HepG2 (cell line): ENCODE measurements around the gene CARHSP1. TPM values are rescaled to one million over a fixed set of nuclear protein-coding genes. Genes with fewer than 3 reads are reported as not detected.

Experiments
- DNMT1 ChIP-seq: sonication (generic); formaldehyde crosslinking; IDR thresholded peaks from 2 replicates; pipeline ENCODE4 v1.5.1; 2020; ENCODE audit warnings: mild to moderate bottlenecking, missing genetic modification reagents
- GZF1 ChIP-seq: sonication (generic); formaldehyde crosslinking; IDR thresholded peaks from 2 replicates; pipeline ENCODE4 v1.5.1; 2020; ENCODE audit warnings: mild to moderate bottlenecking, missing genetic modification reagents
- KMT2A ChIP-seq: sonication (generic); formaldehyde crosslinking; IDR thresholded peaks from 2 replicates; pipeline ENCODE4 v1.4.0; 2020; ENCODE audit warnings: missing genetic modification reagents
- MIER3 ChIP-seq: IDR thresholded peaks from 2 replicates; pipeline ENCODE4 v1.6.1; 2016; ENCODE audit warnings: missing compliant biosample characterization, borderline replicate concordance
- SIX4 ChIP-seq: sonication (generic); formaldehyde crosslinking; IDR thresholded peaks from 2 replicates; pipeline ENCODE4 v1.4.0; 2020; ENCODE audit warnings: missing genetic modification reagents
- TCF7L2 ChIP-seq: IDR thresholded peaks from 2 replicates; pipeline ENCODE4 v1.6.1; 2011; ENCODE audit warnings: mild to moderate bottlenecking, low read depth, low read length, moderate library complexity
- ZNF3 ChIP-seq: IDR thresholded peaks from 2 replicates; pipeline ENCODE4 v1.7.0; 2017; ENCODE audit warnings: inconsistent platforms
- ZNF350 ChIP-seq: sonication (generic); formaldehyde crosslinking; IDR thresholded peaks from 2 replicates; pipeline ENCODE4 v1.4.0; 2020; ENCODE audit warnings: mild to moderate bottlenecking, low read depth, missing genetic modification reagents, borderline replicate concordance
- ZNF484 ChIP-seq: sonication (generic); formaldehyde crosslinking; IDR thresholded peaks from 2 replicates; pipeline ENCODE4 v1.5.1; 2020; ENCODE audit warnings: mild to moderate bottlenecking, low read depth, missing genetic modification reagents, borderline replicate concordance
- polyA plus RNA-seq, 8 experiments: library from polyadenylated mRNA; depleted of rRNA in 3 of 8; stranded (reverse) in 7 of 8; unstranded in 1 of 8; fragments of >200 nt; fragmentation: Illumina TruSeq in 4 of 8; extraction: Trizol in 4 of 8; gene quantifications; 2 replicates each; pipeline versions ENCODE4 v1.2.1 to v1.2.3, GENCODE V29; 2011 to 2016; ENCODE audit warnings: low read depth in 4 of 8, missing spikeins in 1 of 8, mixed read lengths in 1 of 8; ENCODE audit not compliant: insufficient read depth in 1 of 8
- total RNA-seq, 5 experiments: library from RNA; depleted of rRNA; stranded (reverse); fragments of >200 nt; fragmentation: Illumina TruSeq; extraction: Trizol; gene quantifications; 2 replicates each; pipeline ENCODE4 v1.2.3, GENCODE V29; 2016; ENCODE audit warnings: low read depth in 1 of 5
- TF ChIP-seq, protein P1 (sequence below), 2 experiments: fragments of 450-650 bp in 1 of 2; sonication (generic) in 1 of 2; formaldehyde crosslinking in 1 of 2; IDR thresholded peaks; 2 replicates each; pipeline versions ENCODE4 v1.6.1 to v1.8.0; 2016 to 2022; ENCODE audit warnings: antibody characterized with exemption in 1 of 2, mild to moderate bottlenecking in 1 of 2, missing genetic modification reagents in 1 of 2
- TF ChIP-seq, protein P2 (sequence below): sonication (generic); formaldehyde crosslinking; IDR thresholded peaks from 2 replicates; pipeline ENCODE4 v1.4.0; 2020; ENCODE audit warnings: missing genetic modification reagents, borderline replicate concordance
- TF ChIP-seq, protein P3 (sequence below): sonication (generic); formaldehyde crosslinking; IDR thresholded peaks from 2 replicates; pipeline ENCODE4 v1.5.0; 2020; ENCODE audit warnings: missing genetic modification reagents, mild to moderate bottlenecking, borderline replicate concordance

The CARHSP1 gene
- total and polyA plus RNA-seq, 2 of the 13 experiments (the other 11 are each of a cell fraction or from before 2014, with no cell fraction given), result 173 to 345 TPM

DNA sequence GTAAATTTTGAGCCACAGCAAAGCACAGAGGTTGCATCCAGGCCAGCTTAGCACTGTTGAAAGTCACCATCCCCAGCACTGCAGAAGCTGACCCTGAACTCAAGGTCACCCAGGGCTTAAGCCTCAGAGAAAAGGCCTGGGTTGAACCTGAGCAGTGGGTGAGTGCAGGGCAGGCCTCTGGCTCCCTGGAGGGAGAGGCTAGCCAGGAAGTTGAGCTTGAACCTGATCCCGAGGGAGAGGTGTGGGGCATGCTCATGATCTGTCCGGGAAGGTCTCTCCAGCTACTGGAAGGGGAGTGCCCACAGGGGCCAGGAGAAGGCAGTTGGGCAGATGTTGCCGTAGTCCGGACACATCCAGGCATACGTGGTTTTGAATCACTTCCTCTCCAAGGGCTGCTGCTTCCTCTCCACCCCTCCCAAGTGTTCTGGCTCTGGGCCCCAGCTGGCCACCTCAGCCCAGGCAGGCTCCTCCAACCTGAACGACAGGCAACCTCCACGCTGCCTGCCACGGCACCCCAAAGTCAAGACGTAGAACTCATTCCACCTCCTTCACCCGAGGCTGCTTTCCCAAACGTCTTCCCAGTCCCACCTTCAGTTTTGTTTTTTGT lies 18.4 kb downstream of the CARHSP1 start (continued):
- TF ChIP-seq, protein P1, sequence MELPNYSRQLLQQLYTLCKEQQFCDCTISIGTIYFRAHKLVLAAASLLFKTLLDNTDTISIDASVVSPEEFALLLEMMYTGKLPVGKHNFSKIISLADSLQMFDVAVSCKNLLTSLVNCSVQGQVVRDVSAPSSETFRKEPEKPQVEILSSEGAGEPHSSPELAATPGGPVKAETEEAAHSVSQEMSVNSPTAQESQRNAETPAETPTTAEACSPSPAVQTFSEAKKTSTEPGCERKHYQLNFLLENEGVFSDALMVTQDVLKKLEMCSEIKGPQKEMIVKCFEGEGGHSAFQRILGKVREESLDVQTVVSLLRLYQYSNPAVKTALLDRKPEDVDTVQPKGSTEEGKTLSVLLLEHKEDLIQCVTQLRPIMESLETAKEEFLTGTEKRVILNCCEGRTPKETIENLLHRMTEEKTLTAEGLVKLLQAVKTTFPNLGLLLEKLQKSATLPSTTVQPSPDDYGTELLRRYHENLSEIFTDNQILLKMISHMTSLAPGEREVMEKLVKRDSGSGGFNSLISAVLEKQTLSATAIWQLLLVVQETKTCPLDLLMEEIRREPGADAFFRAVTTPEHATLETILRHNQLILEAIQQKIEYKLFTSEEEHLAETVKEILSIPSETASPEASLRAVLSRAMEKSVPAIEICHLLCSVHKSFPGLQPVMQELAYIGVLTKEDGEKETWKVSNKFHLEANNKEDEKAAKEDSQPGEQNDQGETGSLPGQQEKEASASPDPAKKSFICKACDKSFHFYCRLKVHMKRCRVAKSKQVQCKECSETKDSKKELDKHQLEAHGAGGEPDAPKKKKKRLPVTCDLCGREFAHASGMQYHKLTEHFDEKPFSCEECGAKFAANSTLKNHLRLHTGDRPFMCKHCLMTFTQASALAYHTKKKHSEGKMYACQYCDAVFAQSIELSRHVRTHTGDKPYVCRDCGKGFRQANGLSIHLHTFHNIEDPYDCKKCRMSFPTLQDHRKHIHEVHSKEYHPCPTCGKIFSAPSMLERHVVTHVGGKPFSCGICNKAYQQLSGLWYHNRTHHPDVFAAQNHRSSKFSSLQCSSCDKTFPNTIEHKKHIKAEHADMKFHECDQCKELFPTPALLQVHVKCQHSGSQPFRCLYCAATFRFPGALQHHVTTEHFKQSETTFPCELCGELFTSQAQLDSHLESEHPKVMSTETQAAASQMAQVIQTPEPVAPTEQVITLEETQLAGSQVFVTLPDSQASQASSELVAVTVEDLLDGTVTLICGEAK (IDR thresholded peaks at IDR 0.05), result no peak
- TF ChIP-seq, protein P1 (CRISPR knock-in tag; IDR thresholded peaks at IDR 0.05), result peak; percentile 59; the same call in 1 of the 2 replicates
- peak; percentile 69 for TF ChIP-seq SIX4 (CRISPR knock-in tag)
- no peak for TF ChIP-seq ZNF484 (CRISPR knock-in tag)
- TF ChIP-seq MIER3 (CRISPR knock-in tag), result peak; percentile 96
- TF ChIP-seq, protein P2, sequence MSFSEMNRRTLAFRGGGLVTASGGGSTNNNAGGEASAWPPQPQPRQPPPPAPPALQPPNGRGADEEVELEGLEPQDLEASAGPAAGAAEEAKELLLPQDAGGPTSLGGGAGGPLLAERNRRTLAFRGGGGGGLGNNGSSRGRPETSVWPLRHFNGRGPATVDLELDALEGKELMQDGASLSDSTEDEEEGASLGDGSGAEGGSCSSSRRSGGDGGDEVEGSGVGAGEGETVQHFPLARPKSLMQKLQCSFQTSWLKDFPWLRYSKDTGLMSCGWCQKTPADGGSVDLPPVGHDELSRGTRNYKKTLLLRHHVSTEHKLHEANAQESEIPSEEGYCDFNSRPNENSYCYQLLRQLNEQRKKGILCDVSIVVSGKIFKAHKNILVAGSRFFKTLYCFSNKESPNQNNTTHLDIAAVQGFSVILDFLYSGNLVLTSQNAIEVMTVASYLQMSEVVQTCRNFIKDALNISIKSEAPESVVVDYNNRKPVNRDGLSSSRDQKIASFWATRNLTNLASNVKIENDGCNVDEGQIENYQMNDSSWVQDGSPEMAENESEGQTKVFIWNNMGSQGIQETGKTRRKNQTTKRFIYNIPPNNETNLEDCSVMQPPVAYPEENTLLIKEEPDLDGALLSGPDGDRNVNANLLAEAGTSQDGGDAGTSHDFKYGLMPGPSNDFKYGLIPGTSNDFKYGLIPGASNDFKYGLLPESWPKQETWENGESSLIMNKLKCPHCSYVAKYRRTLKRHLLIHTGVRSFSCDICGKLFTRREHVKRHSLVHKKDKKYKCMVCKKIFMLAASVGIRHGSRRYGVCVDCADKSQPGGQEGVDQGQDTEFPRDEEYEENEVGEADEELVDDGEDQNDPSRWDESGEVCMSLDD (CRISPR knock-in tag), result 0 out of 2 replicates have a peak, but pooled peaks have one; percentile 66
- no peak for TF ChIP-seq GZF1 (CRISPR knock-in tag)
- TF ChIP-seq TCF7L2, result no peak
- TF ChIP-seq KMT2A, result peak; percentile 79; the same call in 1 of the 2 replicates
- peak; percentile 89 for TF ChIP-seq ZNF350 (CRISPR knock-in tag)
- TF ChIP-seq, protein P3, sequence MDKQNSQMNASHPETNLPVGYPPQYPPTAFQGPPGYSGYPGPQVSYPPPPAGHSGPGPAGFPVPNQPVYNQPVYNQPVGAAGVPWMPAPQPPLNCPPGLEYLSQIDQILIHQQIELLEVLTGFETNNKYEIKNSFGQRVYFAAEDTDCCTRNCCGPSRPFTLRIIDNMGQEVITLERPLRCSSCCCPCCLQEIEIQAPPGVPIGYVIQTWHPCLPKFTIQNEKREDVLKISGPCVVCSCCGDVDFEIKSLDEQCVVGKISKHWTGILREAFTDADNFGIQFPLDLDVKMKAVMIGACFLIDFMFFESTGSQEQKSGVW (CRISPR knock-in tag), result no peak
- TF ChIP-seq ZNF3 (CRISPR knock-in tag), result 0 out of 2 replicates have a peak, but pooled peaks have one; percentile 46
- 0 out of 2 replicates have a peak, but pooled peaks have one; percentile 57 for TF ChIP-seq DNMT1 (CRISPR knock-in tag)
